DND-41 (cell line): ENCODE results near the gene ZNF722.
"Not testable (repeated sequence)": the region's sequence is repeated elsewhere in the genome, so short reads cannot be mapped to it uniquely, and the experiment has no call there.

Experiments
- CTCF ChIP-seq: IDR thresholded peaks from 2 replicates; pipeline ENCODE4 v1.5.1; 2012; ENCODE audit warnings: borderline replicate concordance, low read length, moderate library complexity, mild to moderate bottlenecking; ENCODE audit not compliant: poor library complexity, severe bottlenecking; ENCODE audit errors: extremely low read depth
- EZH2 ChIP-seq: IDR thresholded peaks from 3 replicates; pipeline ENCODE4 v1.6.1; 2012; ENCODE audit warnings: borderline replicate concordance, low read depth, mild to moderate bottlenecking, moderate library complexity, low read length, inconsistent platforms; ENCODE audit not compliant: severe bottlenecking

GRCh38 chr7:64015496-64015895 lies 16.8 kb downstream of the ZNF722 start:
- TF ChIP-seq EZH2, CTCF: not testable (repeated sequence)
